GM12874 (cell line): ENCODE results near the gene PKD1.

Experiments used
- TF ChIP-seq, protein P1 (sequence below): IDR thresholded peaks from 2 replicates; pipeline ENCODE4 v1.5.1; 2011; ENCODE audit warnings: low read depth, mild to moderate bottlenecking, control low read depth, low read length, moderate library complexity; ENCODE audit not compliant: insufficient read depth

The PKD1 gene

GRCh38 chr16:2071454-2072202, 64.1 kb downstream of the PKD1 start:
- TF ChIP-seq, protein P1, sequence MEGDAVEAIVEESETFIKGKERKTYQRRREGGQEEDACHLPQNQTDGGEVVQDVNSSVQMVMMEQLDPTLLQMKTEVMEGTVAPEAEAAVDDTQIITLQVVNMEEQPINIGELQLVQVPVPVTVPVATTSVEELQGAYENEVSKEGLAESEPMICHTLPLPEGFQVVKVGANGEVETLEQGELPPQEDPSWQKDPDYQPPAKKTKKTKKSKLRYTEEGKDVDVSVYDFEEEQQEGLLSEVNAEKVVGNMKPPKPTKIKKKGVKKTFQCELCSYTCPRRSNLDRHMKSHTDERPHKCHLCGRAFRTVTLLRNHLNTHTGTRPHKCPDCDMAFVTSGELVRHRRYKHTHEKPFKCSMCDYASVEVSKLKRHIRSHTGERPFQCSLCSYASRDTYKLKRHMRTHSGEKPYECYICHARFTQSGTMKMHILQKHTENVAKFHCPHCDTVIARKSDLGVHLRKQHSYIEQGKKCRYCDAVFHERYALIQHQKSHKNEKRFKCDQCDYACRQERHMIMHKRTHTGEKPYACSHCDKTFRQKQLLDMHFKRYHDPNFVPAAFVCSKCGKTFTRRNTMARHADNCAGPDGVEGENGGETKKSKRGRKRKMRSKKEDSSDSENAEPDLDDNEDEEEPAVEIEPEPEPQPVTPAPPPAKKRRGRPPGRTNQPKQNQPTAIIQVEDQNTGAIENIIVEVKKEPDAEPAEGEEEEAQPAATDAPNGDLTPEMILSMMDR = no peak

GRCh38 chr16:2070576-2071453, 64.9 kb downstream of the PKD1 start:
- TF ChIP-seq, protein P1 = no peak

GRCh38 chr16:2066139-2066538, 69.6 kb downstream of the PKD1 start:
- TF ChIP-seq, protein P1 = no peak

GRCh38 chr16:2064368-2064945, 71.2 kb downstream of the PKD1 start:
- TF ChIP-seq, protein P1 = no peak

- TF ChIP-seq, protein P1 = no peak
Measured at GRCh38 chr16:2063861-2064260, 71.8 kb downstream of the PKD1 start.

- TF ChIP-seq, protein P1 = no peak
Measured at GRCh38 chr16:2062801-2063200, 72.9 kb downstream of the PKD1 start.

DNA sequence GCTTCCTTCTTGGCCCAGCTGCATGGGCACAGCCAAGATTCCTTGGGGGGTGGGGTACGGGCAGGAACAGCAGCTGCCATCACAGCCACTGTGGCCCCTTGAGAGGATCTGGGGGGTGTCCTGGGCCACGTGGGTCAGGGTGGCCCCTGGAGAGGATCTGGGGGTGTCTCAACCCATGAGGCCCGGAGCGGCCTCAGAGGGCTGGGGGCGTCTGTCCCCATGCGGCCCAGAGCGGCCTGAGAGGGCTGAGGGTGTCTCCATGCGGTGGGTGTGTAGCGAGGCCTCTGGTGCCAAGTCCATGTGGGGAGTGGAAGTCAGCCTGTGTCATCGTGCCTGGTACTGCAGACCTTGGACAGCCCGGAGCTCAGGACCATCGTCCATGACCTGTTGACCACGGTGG, 74.2 kb downstream of the PKD1 start:
- TF ChIP-seq, protein P1 = no peak
